ENCODE measurements around the gene PRKG1.

The PRKG1 gene

GRCh38 chr10:51072210-51072609, 2.1 kb upstream of the PRKG1 start:
- H4K91ac ChIP-seq (ENCODE audit: low read depth, low read length, poor library complexity): no peak overlapping the region
- H2AK5ac ChIP-seq (ENCODE audit: low read depth, low read length): no peak overlapping the region
- no peak overlapping the region for H3K9ac ChIP-seq (ENCODE audit: low read depth, low read length, poor library complexity)
- no peaks in the 10 kb centered on the region for H3K36me3 ChIP-seq (replicated peaks in 1 of 2; ENCODE audit: control insufficient read depth in 2 of 2, insufficient read depth in 2 of 2, low read length in 2 of 2)
- H2BK12ac ChIP-seq (ENCODE audit: low read length): no peak overlapping the region
- H3K14ac ChIP-seq (ENCODE audit: low read length): no peak overlapping the region
- no peak overlapping the region for H2BK15ac ChIP-seq (ENCODE audit: low read length)
- H2AFZ ChIP-seq (ENCODE audit: low read length): no peak overlapping the region
- H3K4me1 ChIP-seq (ENCODE audit: control insufficient read depth in 2 of 2, insufficient read depth in 1 of 2, low read depth in 1 of 2, low read length in 2 of 2): peaks cover 1 to 11% of the 10 kb centered on the region in 2 donors
- H3K79me1 ChIP-seq (ENCODE audit: low read depth, low read length): no peaks in the 10 kb centered on the region
- no peak overlapping the region for H3K4me2 ChIP-seq (ENCODE audit: insufficient read depth, low read length, poor library complexity, severe bottlenecking)
- H3K9me3 ChIP-seq (replicated peaks in 1 of 2; ENCODE audit: control insufficient read depth in 2 of 2, insufficient read depth in 1 of 2, low read depth in 1 of 2, low read length in 2 of 2): no peaks in the 10 kb centered on the region
- H3K18ac ChIP-seq (ENCODE audit: low read length): no peak overlapping the region
- no peak overlapping the region for H2BK5ac ChIP-seq (ENCODE audit: low read length)
- DNase-seq (ENCODE audit: low spot score): no peak
- H2BK120ac ChIP-seq (ENCODE audit: low read depth, low read length): no peak overlapping the region
- no peak overlapping the region for H3K4ac ChIP-seq (ENCODE audit: low read length)
- no peak overlapping the region for H3K27ac ChIP-seq (replicated peaks; ENCODE audit: low read length)
- H4K8ac ChIP-seq (ENCODE audit: low read depth, low read length): no peak overlapping the region
- no peaks in the 10 kb centered on the region for H3K27me3 ChIP-seq (ENCODE audit: control insufficient read depth in 3 of 3, insufficient read depth in 3 of 3, low read depth in 1 of 3, low read length in 3 of 3)
- H3K23ac ChIP-seq (ENCODE audit: low read depth, low read length, poor library complexity): no peak overlapping the region
- no peak overlapping the region for H3K4me3 ChIP-seq (ENCODE audit: low read length in 2 of 2)

DNA sequence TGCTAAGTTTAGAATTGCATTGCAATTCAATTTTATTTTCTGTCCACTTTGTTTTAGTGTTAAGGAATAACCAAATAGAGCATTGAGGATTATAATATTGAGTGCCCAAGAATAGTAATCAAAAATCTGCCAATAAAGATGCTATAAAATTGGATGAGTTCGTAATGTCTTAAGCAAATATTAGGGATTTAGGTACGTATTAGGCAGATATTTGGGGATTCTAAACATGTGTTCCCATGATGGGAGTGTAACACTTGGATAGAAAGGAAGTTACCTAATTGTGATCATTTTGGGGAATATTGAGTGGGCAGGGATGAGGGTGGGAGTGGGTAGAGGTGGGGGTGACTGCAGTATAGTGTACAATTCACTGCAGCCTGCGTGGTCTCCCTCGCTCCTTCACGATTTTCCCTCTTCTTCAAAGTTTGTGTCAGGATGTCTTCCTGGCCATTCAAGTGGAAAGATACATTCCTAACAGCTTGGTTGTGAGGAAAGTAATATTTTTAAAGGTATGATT, 1.3 kb upstream of the PRKG1 start:
- H3K4me1 ChIP-seq (ENCODE audit: control insufficient read depth in 2 of 2, insufficient read depth in 1 of 2, low read depth in 1 of 2, low read length in 2 of 2): peaks cover 1 to 11% of the 10 kb centered on the region in 2 donors
- H3K9ac ChIP-seq (ENCODE audit: low read depth, low read length, poor library complexity): no peak overlapping the region
- no peak overlapping the region for H3K4ac ChIP-seq (ENCODE audit: low read length)
- H2BK15ac ChIP-seq (ENCODE audit: low read length): no peak overlapping the region
- no peak overlapping the region for H3K27ac ChIP-seq (replicated peaks; ENCODE audit: low read length)
- no peaks in the 10 kb centered on the region for H3K27me3 ChIP-seq (ENCODE audit: control insufficient read depth in 3 of 3, insufficient read depth in 3 of 3, low read depth in 1 of 3, low read length in 3 of 3)
- H2AFZ ChIP-seq (ENCODE audit: low read length): peak overlapping the region; percentile 99
- H4K8ac ChIP-seq (ENCODE audit: low read depth, low read length): no peak overlapping the region
- H3K14ac ChIP-seq (ENCODE audit: low read length): no peak overlapping the region
- no peak overlapping the region for H2AK5ac ChIP-seq (ENCODE audit: low read depth, low read length)
- DNase-seq (ENCODE audit: low spot score): no peak
- peak overlapping the region in 1 of 2 donors; percentile 94 for H3K4me3 ChIP-seq (ENCODE audit: low read length in 2 of 2)
- no CpG with 5 or more reads among the region's 5 CpGs for WGBS, 2 donors (ENCODE audit: extremely low coverage in 2 of 2, insufficient read length in 2 of 2, insufficient replicate concordance in 1 of 2)
- H2BK120ac ChIP-seq (ENCODE audit: low read depth, low read length): no peak overlapping the region
- H3K36me3 ChIP-seq (replicated peaks in 1 of 2; ENCODE audit: control insufficient read depth in 2 of 2, insufficient read depth in 2 of 2, low read length in 2 of 2): no peaks in the 10 kb centered on the region
- no peak overlapping the region for H3K18ac ChIP-seq (ENCODE audit: low read length)
- H3K23ac ChIP-seq (ENCODE audit: low read depth, low read length, poor library complexity): no peak overlapping the region
- no peak overlapping the region for H2BK5ac ChIP-seq (ENCODE audit: low read length)
- no peak overlapping the region for H4K91ac ChIP-seq (ENCODE audit: low read depth, low read length, poor library complexity)
- H2BK12ac ChIP-seq (ENCODE audit: low read length): no peak overlapping the region
- H3K4me2 ChIP-seq (ENCODE audit: insufficient read depth, low read length, poor library complexity, severe bottlenecking): peak overlapping the region; percentile 84
- no peaks in the 10 kb centered on the region for H3K9me3 ChIP-seq (replicated peaks in 1 of 2; ENCODE audit: control insufficient read depth in 2 of 2, insufficient read depth in 1 of 2, low read depth in 1 of 2, low read length in 2 of 2)
- no peaks in the 10 kb centered on the region for H3K79me1 ChIP-seq (ENCODE audit: low read depth, low read length)

DNA sequence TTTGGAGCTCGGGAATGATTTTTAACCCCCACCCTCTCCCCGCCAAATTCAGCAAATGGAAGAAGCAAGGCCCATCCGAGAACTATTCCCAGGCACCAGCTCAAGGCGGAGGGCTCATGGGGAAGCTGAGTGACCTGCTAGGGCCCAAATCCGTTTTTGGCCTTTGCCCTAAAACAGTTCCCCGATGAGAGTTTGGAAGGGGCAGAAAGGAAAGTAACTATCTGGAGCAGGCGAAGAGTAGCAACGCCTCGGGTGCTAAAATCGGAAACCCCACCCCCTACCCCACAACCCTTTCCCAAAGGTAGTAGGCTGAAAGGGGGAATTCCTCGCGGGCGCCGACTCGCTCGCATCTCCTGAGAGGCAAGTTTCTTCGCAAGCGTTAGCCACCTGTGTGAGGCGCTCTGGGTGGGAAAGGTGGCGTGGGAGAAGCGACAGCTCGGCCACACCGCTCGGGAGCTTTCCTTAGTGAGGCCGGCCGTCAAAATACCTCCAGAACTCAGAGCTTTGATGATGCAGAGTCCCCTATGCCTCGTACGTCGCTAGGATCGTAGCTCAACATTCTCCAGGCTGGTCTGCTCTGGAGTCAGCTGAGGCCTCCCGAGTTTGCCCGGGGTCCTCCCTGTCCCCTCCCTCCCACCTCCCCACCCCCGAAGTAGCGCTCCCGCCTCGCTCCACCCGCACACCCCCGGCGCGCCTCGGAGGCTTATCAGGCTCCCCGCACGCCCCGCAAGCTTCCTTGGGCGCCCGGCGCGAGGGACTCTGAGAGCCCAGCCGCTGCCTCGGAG, 642 bp upstream of the PRKG1 start:
- Histone ChIP-seq H3K79me1 (ENCODE audit: low read depth, low read length) (no peaks in the 10 kb centered on the region), H3K14ac (ENCODE audit: low read length) (no peak overlapping the region), H4K91ac (ENCODE audit: low read depth, low read length, poor library complexity) (no peak overlapping the region), H3K9ac (ENCODE audit: low read depth, low read length, poor library complexity) (peak overlapping the region; percentile 90), H3K27me3 (ENCODE audit: control insufficient read depth in 3 of 3, insufficient read depth in 3 of 3, low read depth in 1 of 3, low read length in 3 of 3) (no peaks in the 10 kb centered on the region), H2BK12ac (ENCODE audit: low read length) (no peak overlapping the region), H3K4ac (ENCODE audit: low read length) (peak overlapping the region; percentile 10), H3K4me2 (ENCODE audit: insufficient read depth, low read length, poor library complexity, severe bottlenecking) (peak overlapping the region; percentile 84), H3K27ac (replicated peaks; ENCODE audit: low read length) (peak overlapping the region; percentile 78), H2AK5ac (ENCODE audit: low read depth, low read length) (no peak overlapping the region), H2BK120ac (ENCODE audit: low read depth, low read length) (peak overlapping the region; percentile 81), H3K4me3 (ENCODE audit: low read length in 2 of 2) (peak overlapping the region; percentile 82 to 94), H2BK5ac (ENCODE audit: low read length) (peak overlapping the region; percentile 97), H3K9me3 (replicated peaks in 1 of 2; ENCODE audit: control insufficient read depth in 2 of 2, insufficient read depth in 1 of 2, low read depth in 1 of 2, low read length in 2 of 2) (no peaks in the 10 kb centered on the region), H3K23ac (ENCODE audit: low read depth, low read length, poor library complexity) (peak overlapping the region; percentile 52), H3K18ac (ENCODE audit: low read length) (peak overlapping the region; percentile 81), H4K8ac (ENCODE audit: low read depth, low read length) (no peak overlapping the region), H3K36me3 (replicated peaks in 1 of 2; ENCODE audit: control insufficient read depth in 2 of 2, insufficient read depth in 2 of 2, low read length in 2 of 2) (no peaks in the 10 kb centered on the region), H2BK15ac (ENCODE audit: low read length) (peak overlapping the region; percentile 100), H2AFZ (ENCODE audit: low read length) (peak overlapping the region; percentile 99), H3K4me1 (ENCODE audit: control insufficient read depth in 2 of 2, insufficient read depth in 1 of 2, low read depth in 1 of 2, low read length in 2 of 2) (peaks cover 1 to 11% of the 10 kb centered on the region in 2 donors)
- DNase-seq (ENCODE audit: low spot score): peak; percentile 12
- WGBS, 2 donors (ENCODE audit: extremely low coverage in 2 of 2, insufficient read length in 2 of 2, insufficient replicate concordance in 1 of 2): no CpG with 5 or more reads among the region's 50 CpGs

DNA sequence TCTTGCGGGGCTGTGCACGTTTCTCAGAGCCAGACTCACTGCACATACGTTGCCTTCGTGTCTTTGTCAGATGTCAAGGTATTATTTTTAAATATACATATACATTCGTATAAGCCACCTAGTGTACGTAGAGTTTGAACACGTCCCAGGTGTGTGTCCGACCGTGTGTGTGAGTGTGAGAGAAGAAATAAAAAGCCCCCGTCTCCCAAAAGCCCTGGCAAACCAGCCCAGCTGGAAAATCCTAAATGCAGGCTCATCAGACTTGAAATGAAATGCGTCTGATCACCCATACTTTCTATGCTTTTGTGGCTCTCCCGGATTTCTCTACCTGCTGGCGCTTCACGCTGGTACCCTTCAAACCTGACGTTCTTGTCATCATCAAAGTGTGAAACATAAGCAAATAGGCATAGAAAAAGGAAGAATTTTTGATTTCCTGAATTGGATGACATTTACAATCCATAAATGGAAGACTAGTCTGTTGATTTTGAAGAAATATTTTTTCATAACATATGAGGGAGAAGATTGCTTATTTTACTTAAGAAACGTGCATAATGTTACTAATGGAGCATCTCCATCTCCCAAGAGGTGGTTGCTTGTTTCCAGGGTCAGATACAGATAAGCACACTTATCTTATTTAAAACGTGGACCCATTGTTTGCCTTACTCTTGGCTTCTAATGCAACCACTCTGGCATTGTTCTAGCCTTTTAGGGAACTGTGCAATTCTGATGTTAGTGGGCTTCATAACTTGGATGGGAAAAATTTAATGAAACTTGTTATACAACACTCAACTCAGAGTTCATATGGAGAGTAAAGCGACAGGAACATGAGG, 971 bp downstream of the PRKG1 start:
- H2BK15ac ChIP-seq (ENCODE audit: low read length): peak overlapping the region; percentile 100
- peaks cover 4 to 22% of the 10 kb centered on the region in 2 donors for H3K4me1 ChIP-seq (ENCODE audit: control insufficient read depth in 2 of 2, insufficient read depth in 1 of 2, low read depth in 1 of 2, low read length in 2 of 2)
- no peak overlapping the region for H3K9ac ChIP-seq (ENCODE audit: low read depth, low read length, poor library complexity)
- no peak overlapping the region for H2BK12ac ChIP-seq (ENCODE audit: low read length)
- H2AK5ac ChIP-seq (ENCODE audit: low read depth, low read length): no peak overlapping the region
- peak overlapping the region; percentile 81 for H2BK120ac ChIP-seq (ENCODE audit: low read depth, low read length)
- no peak overlapping the region for H4K8ac ChIP-seq (ENCODE audit: low read depth, low read length)
- H2BK5ac ChIP-seq (ENCODE audit: low read length): no peak overlapping the region
- H3K4ac ChIP-seq (ENCODE audit: low read length): no peak overlapping the region
- H3K9me3 ChIP-seq (replicated peaks in 1 of 2; ENCODE audit: control insufficient read depth in 2 of 2, insufficient read depth in 1 of 2, low read depth in 1 of 2, low read length in 2 of 2): no peaks in the 10 kb centered on the region
- WGBS, 2 donors (ENCODE audit: extremely low coverage in 2 of 2, insufficient read length in 2 of 2, insufficient replicate concordance in 1 of 2): no CpG with 5 or more reads among the region's 18 CpGs
- H3K23ac ChIP-seq (ENCODE audit: low read depth, low read length, poor library complexity): no peak overlapping the region
- peak overlapping the region; percentile 84 for H3K4me2 ChIP-seq (ENCODE audit: insufficient read depth, low read length, poor library complexity, severe bottlenecking)
- H3K18ac ChIP-seq (ENCODE audit: low read length): peak overlapping the region; percentile 81
- H3K27ac ChIP-seq (replicated peaks; ENCODE audit: low read length): no peak overlapping the region
- no peaks in the 10 kb centered on the region for H3K79me1 ChIP-seq (ENCODE audit: low read depth, low read length)
- no peaks in the 10 kb centered on the region for H3K27me3 ChIP-seq (ENCODE audit: control insufficient read depth in 3 of 3, insufficient read depth in 3 of 3, low read depth in 1 of 3, low read length in 3 of 3)
- DNase-seq (ENCODE audit: low spot score): no peak
- no peaks in the 10 kb centered on the region for H3K36me3 ChIP-seq (replicated peaks in 1 of 2; ENCODE audit: control insufficient read depth in 2 of 2, insufficient read depth in 2 of 2, low read length in 2 of 2)
- H3K14ac ChIP-seq (ENCODE audit: low read length): no peak overlapping the region
- H4K91ac ChIP-seq (ENCODE audit: low read depth, low read length, poor library complexity): no peak overlapping the region
- peak overlapping the region; percentile 99 for H2AFZ ChIP-seq (ENCODE audit: low read length)
- H3K4me3 ChIP-seq (ENCODE audit: low read length in 2 of 2): peak overlapping the region; percentile 82 to 94
